H9 (cell line): Measurements from ENCODE around the gene USP6NL. TPM values are rescaled to one million over a fixed set of nuclear protein-coding genes. Genes with fewer than 3 reads are reported as not detected.

Source experiments
- DNase-seq: peaks from one replicate; pipeline ENCODE4 v3.0.0-alpha.2; 2017
- H2AFZ ChIP-seq: one replicate; pipeline ENCODE4 v1.6.1; 2013; ENCODE audit warnings: mild to moderate bottlenecking, low read length, control low read depth, moderate library complexity
- H2AK5ac ChIP-seq: 2 replicates; pipeline ENCODE4 v1.6.1; 2013; ENCODE audit warnings: low read length, control low read depth, mixed read lengths; ENCODE audit not compliant: insufficient read length
- H2BK120ac ChIP-seq: one replicate; pipeline ENCODE4 v1.6.1; 2013; ENCODE audit warnings: low read depth, mild to moderate bottlenecking, low read length, control low read depth, inconsistent platforms; ENCODE audit not compliant: poor library complexity, severe bottlenecking
- H2BK12ac ChIP-seq: 2 replicates; pipeline ENCODE4 v1.6.1; 2013; ENCODE audit warnings: low read length, control low read depth, mixed read lengths, low read depth; ENCODE audit not compliant: insufficient read length
- H2BK15ac ChIP-seq: 2 replicates; pipeline ENCODE4 v1.6.1; 2013; ENCODE audit warnings: low read depth, low read length, control low read depth
- H2BK20ac ChIP-seq: one replicate; pipeline ENCODE4 v1.6.1; 2013; ENCODE audit warnings: low read depth, mild to moderate bottlenecking, low read length, control low read depth, inconsistent platforms; ENCODE audit not compliant: poor library complexity, severe bottlenecking
- H2BK5ac ChIP-seq: 2 replicates; pipeline ENCODE4 v1.6.1; 2013; ENCODE audit warnings: low read length, control low read depth, mixed read lengths; ENCODE audit not compliant: insufficient read length
- H3K14ac ChIP-seq: 2 replicates; pipeline ENCODE4 v1.6.1; 2013; ENCODE audit warnings: low read length, control low read depth; ENCODE audit not compliant: insufficient read depth
- H3K18ac ChIP-seq: 2 replicates; pipeline ENCODE4 v1.6.1; 2013; ENCODE audit warnings: low read depth, mild to moderate bottlenecking, mixed read lengths, low read length, control low read depth; ENCODE audit not compliant: insufficient read length
- H3K23ac ChIP-seq: 2 replicates; pipeline ENCODE4 v1.6.1; 2013; ENCODE audit warnings: low read length, control low read depth, mixed read lengths, low read depth; ENCODE audit not compliant: insufficient read length
- H3K23me2 ChIP-seq: 2 replicates; pipeline ENCODE4 v1.6.1; 2013; ENCODE audit warnings: low read depth, mild to moderate bottlenecking, mixed read lengths, low read length, control low read depth; ENCODE audit not compliant: insufficient read length, poor library complexity, severe bottlenecking
- H3K27ac ChIP-seq: 2 replicates; pipeline ENCODE4 v1.5.1; 2013; ENCODE audit warnings: low read length, control low read depth, mixed read lengths, low read depth; ENCODE audit not compliant: insufficient read length
- H3K27me3 ChIP-seq: 2 replicates; pipeline ENCODE4 v1.6.1; 2013; ENCODE audit warnings: low read length, control low read depth, inconsistent platforms; ENCODE audit not compliant: insufficient read depth
- H3K4ac ChIP-seq: 2 replicates; pipeline ENCODE4 v1.6.1; 2013; ENCODE audit warnings: low read depth, mild to moderate bottlenecking, control low read depth, inconsistent platforms, low read length, moderate library complexity
- H3K4me1 ChIP-seq: 2 replicates; pipeline ENCODE4 v1.6.1; 2013; ENCODE audit warnings: low read length, control low read depth, inconsistent platforms; ENCODE audit not compliant: insufficient read depth
- H3K4me2 ChIP-seq: 2 replicates; pipeline ENCODE4 v1.6.1; 2013; ENCODE audit warnings: low read length, control low read depth, mixed read lengths; ENCODE audit not compliant: insufficient read length, insufficient read depth
- H3K56ac ChIP-seq: 2 replicates; pipeline ENCODE4 v1.6.1; 2013; ENCODE audit warnings: low read depth, mild to moderate bottlenecking, mixed read lengths, low read length, control low read depth; ENCODE audit not compliant: insufficient read length
- H3K79me1 ChIP-seq: 2 replicates; pipeline ENCODE4 v1.6.1; 2013; ENCODE audit warnings: low read depth, mild to moderate bottlenecking, moderate library complexity, low read length, control low read depth, inconsistent platforms; ENCODE audit not compliant: insufficient read depth, poor library complexity, severe bottlenecking
- H3K79me2 ChIP-seq: 2 replicates; pipeline ENCODE4 v1.6.1; 2013; ENCODE audit warnings: low read length, control low read depth, inconsistent platforms; ENCODE audit not compliant: insufficient read depth
- H3K9ac ChIP-seq: 2 replicates; pipeline ENCODE4 v1.6.1; 2013; ENCODE audit warnings: low read length, control low read depth, mixed read lengths; ENCODE audit not compliant: insufficient read length; ENCODE audit errors: extremely low read depth
- H3K9me3 ChIP-seq: one replicate; pipeline ENCODE4 v1.6.1; 2013; ENCODE audit warnings: low read depth, low read length, inconsistent platforms; ENCODE audit not compliant: control insufficient read depth
- H3T11ph ChIP-seq: one replicate; pipeline ENCODE4 v1.6.1; 2013; ENCODE audit warnings: mild to moderate bottlenecking, low read length, control low read depth, inconsistent platforms
- H4K20me1 ChIP-seq: one replicate; pipeline ENCODE4 v1.6.1; 2013; ENCODE audit not compliant: control insufficient read depth, insufficient read length, insufficient read depth
- H4K5ac ChIP-seq: 2 replicates; pipeline ENCODE4 v1.6.1; 2013; ENCODE audit warnings: low read depth, mild to moderate bottlenecking, mixed read lengths, low read length, control low read depth; ENCODE audit not compliant: insufficient read length
- H4K8ac ChIP-seq: replicated peaks from 2 replicates; pipeline ENCODE4 v1.6.1; 2013; ENCODE audit warnings: low read length, control low read depth, mixed read lengths, low read depth; ENCODE audit not compliant: insufficient read length
- H4K91ac ChIP-seq: 2 replicates; pipeline ENCODE4 v1.6.1; 2013; ENCODE audit warnings: low read depth, mild to moderate bottlenecking, moderate library complexity, mixed read lengths, low read length, control low read depth; ENCODE audit not compliant: insufficient read length
- H3K27ac Mint-ChIP-seq, 3 experiments: 2 replicates in 2 of 3; 3 replicates in 1 of 3; pipeline ENCODE4 v1.8.0; 2020 to 2021; ENCODE audit warnings: mixed read lengths in 3 of 3, mild to moderate bottlenecking in 1 of 3, moderate library complexity in 1 of 3
- H3K27me3 Mint-ChIP-seq: 2 replicates; pipeline ENCODE4 v1.8.0; 2021; ENCODE audit warnings: low read depth, mild to moderate bottlenecking, moderate library complexity, mixed read lengths
- H3K36me3 Mint-ChIP-seq, 3 experiments: 2 replicates in 2 of 3; 3 replicates in 1 of 3; pipeline ENCODE4 v1.8.0; 2020 to 2021; ENCODE audit warnings: low read depth in 3 of 3, mixed read lengths in 3 of 3; ENCODE audit not compliant: insufficient read depth in 1 of 3
- H3K4me1 Mint-ChIP-seq, 2 experiments: 2 replicates each; pipeline ENCODE4 v1.8.0; 2020; ENCODE audit warnings: mixed read lengths in 2 of 2
- H3K4me3 Mint-ChIP-seq, 2 experiments: 2 replicates in 1 of 2; 3 replicates in 1 of 2; pipeline ENCODE4 v1.8.0; 2020 to 2021; ENCODE audit warnings: mild to moderate bottlenecking in 2 of 2, mixed read lengths in 2 of 2, moderate library complexity in 1 of 2
- H3K9me3 Mint-ChIP-seq, 2 experiments: 2 replicates in 1 of 2; 3 replicates in 1 of 2; pipeline ENCODE4 v1.8.0; 2020; ENCODE audit warnings: mild to moderate bottlenecking in 2 of 2, mixed read lengths in 2 of 2, moderate library complexity in 1 of 2
- WGBS: extraction: QIAGEN DNeasy Blood & Tissue Kit; methylation state at CpG from one replicate; pipeline ENCODE4 v1.1.7; 2013; ENCODE audit warnings: missing lambda C conversion rate, low lambda C conversion rate, mixed read lengths; ENCODE audit not compliant: insufficient read length; ENCODE audit errors: extremely low coverage; 5-methylcytosine and 5-hydroxymethylcytosine counted together
- total RNA-seq: library from RNA; stranded (reverse); gene quantifications from 2 replicates; pipeline ENCODE4 v1.2.1, GENCODE V29; 2021
- TF ChIP-seq, protein P1 (sequence below): fragments of 200-600 bp; sonication (generic); conservative IDR thresholded peaks from 3 replicates; pipeline ENCODE4 v1.8.0; 2021; ENCODE audit warnings: antibody characterized with exemption, mild to moderate bottlenecking

The USP6NL gene
- total RNA-seq, 1 experiment from 2014 or later = 28.3 TPM

DNA sequence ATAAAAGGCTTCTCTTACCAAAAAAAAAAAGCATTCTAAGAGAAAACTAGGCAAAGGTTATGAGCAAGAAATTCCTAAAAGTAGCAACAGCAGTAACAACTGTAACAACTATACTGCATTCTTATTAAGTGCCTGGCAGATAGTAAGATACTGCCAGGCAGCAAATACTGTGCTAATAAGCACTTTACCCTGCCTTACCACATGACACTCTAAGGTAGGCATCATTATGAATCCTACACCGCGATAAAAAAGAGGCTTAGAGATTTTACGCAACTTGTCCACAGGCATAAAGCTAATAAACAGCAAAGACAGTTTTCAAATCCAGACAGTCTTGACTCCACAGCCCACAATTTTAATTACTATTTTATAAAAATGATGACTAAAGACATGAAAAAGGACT is 83.2 kb downstream of the USP6NL start:
- Histone ChIP-seq H3K27ac (no peak overlapping the region), H2BK15ac (no peak overlapping the region), H3K23ac (no peak overlapping the region), H4K5ac (no peak overlapping the region), H3K79me1 (peaks cover 5% of the 10 kb centered on the region), H2BK120ac (no peak overlapping the region), H3K9me3 (no peaks in the 10 kb centered on the region), H3K79me2 (peaks cover 5% of the 10 kb centered on the region; the same call in 1 of the 2 replicates), H3K27me3 (no peaks in the 10 kb centered on the region), H2BK12ac (no peak overlapping the region), H2AFZ (no peak overlapping the region), H3K23me2 (no peaks in the 10 kb centered on the region), H3K4me2 (no peak overlapping the region), H3K4ac (no peak overlapping the region), H4K20me1 (no peaks in the 10 kb centered on the region), H2AK5ac (no peak overlapping the region), H2BK20ac (no peak overlapping the region), H3K18ac (no peak overlapping the region), H2BK5ac (no peak overlapping the region), H3K56ac (no peak overlapping the region), H4K8ac (no peak overlapping the region), H3T11ph (no peak overlapping the region), H3K9ac (no peak overlapping the region), H3K4me1 (peaks cover 3% of the 10 kb centered on the region; the same call in 1 of the 2 replicates), H4K91ac (no peak overlapping the region), H3K14ac (no peak overlapping the region)
- H3K27me3 Mint-ChIP-seq = no peaks in the 10 kb centered on the region
- H3K36me3 Mint-ChIP-seq = peaks cover 3 to 8% (median 5%) of the 10 kb centered on the region in 3 experiments; a peak in 5 of 7 replicates
- no peaks in the 10 kb centered on the region for H3K9me3 Mint-ChIP-seq
- no peak overlapping the region for H3K27ac Mint-ChIP-seq
- no CpG with 5 or more reads among the region's 3 CpGs for WGBS
- H3K4me1 Mint-ChIP-seq = peaks cover 6 to 7% of the 10 kb centered on the region in 2 experiments
- no peak overlapping the region for H3K4me3 Mint-ChIP-seq
- DNase-seq = no peak
- TF ChIP-seq, protein P1, sequence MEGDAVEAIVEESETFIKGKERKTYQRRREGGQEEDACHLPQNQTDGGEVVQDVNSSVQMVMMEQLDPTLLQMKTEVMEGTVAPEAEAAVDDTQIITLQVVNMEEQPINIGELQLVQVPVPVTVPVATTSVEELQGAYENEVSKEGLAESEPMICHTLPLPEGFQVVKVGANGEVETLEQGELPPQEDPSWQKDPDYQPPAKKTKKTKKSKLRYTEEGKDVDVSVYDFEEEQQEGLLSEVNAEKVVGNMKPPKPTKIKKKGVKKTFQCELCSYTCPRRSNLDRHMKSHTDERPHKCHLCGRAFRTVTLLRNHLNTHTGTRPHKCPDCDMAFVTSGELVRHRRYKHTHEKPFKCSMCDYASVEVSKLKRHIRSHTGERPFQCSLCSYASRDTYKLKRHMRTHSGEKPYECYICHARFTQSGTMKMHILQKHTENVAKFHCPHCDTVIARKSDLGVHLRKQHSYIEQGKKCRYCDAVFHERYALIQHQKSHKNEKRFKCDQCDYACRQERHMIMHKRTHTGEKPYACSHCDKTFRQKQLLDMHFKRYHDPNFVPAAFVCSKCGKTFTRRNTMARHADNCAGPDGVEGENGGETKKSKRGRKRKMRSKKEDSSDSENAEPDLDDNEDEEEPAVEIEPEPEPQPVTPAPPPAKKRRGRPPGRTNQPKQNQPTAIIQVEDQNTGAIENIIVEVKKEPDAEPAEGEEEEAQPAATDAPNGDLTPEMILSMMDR = no peak
